ENCODE measurements around the gene GFER.

DNA sequence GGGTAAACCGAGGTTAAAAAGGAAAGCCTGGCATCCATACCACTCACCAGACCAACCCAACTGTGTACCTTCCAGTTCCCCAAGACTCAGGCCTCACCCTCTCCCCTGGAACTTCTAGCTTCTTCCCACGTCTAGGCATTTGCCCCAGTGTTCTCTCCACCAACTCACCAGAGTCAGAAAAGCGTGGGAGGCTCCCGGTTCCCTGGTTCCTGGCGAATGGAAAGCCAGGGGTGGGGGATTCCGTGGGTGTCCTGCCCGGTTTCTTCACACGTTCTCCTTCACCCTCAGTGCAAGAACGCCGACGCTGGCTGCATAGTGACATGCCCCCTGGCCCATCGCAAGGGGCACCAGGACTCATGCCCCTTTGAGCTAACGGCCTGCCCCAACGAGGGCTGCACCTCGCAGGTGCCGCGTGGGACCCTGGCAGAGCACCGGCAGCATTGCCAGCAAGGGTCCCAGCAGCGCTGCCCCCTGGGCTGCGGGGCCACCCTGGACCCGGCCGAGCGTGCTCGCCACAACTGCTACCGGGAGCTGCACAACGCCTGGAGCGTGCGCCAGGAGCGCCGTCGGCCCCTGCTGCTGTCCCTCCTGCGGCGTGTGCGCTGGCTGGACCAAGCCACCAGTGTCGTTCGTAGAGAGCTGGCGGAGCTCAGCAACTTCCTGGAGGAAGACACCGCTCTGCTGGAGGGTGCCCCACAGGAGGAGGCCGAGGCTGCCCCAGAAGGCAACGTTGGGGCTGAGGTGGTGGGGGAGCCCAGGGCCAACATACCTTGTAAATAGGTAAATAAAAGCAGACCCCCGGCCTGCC lies 15.6 kb upstream of the GFER start:
- no peak for TF ChIP-seq POLR2A (IDR thresholded peaks at IDR 0.05)
- TF ChIP-seq, protein P1, sequence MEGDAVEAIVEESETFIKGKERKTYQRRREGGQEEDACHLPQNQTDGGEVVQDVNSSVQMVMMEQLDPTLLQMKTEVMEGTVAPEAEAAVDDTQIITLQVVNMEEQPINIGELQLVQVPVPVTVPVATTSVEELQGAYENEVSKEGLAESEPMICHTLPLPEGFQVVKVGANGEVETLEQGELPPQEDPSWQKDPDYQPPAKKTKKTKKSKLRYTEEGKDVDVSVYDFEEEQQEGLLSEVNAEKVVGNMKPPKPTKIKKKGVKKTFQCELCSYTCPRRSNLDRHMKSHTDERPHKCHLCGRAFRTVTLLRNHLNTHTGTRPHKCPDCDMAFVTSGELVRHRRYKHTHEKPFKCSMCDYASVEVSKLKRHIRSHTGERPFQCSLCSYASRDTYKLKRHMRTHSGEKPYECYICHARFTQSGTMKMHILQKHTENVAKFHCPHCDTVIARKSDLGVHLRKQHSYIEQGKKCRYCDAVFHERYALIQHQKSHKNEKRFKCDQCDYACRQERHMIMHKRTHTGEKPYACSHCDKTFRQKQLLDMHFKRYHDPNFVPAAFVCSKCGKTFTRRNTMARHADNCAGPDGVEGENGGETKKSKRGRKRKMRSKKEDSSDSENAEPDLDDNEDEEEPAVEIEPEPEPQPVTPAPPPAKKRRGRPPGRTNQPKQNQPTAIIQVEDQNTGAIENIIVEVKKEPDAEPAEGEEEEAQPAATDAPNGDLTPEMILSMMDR (IDR thresholded peaks at IDR 0.05), result no peak

Data from body of pancreas (tissue), 4 donors.